ENCODE data around the gene ACADS.

DNA sequence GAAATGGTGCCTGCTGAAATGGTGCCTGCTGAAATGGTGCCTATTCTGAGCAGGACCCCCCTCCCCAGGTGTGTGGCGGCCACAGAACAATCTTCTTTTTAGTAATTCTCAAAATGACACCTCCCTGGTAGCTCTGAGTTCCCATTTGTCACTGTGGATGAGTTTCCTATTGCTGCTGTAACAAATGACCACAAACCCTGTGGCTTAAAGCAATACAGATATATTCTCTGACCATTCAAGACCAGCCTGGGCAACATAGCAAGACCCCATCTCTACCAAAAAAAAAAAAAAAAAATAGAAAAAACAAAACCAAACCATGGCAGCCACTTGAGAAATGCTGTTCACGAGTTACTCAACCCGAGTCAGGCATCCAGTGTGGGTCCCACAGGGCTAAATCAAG lies 7.9 kb downstream of the ACADS start:
- TF ChIP-seq ZFP3 (CRISPR knock-in tag; IDR thresholded peaks at IDR 0.05): no peak
- TF ChIP-seq, protein P1, sequence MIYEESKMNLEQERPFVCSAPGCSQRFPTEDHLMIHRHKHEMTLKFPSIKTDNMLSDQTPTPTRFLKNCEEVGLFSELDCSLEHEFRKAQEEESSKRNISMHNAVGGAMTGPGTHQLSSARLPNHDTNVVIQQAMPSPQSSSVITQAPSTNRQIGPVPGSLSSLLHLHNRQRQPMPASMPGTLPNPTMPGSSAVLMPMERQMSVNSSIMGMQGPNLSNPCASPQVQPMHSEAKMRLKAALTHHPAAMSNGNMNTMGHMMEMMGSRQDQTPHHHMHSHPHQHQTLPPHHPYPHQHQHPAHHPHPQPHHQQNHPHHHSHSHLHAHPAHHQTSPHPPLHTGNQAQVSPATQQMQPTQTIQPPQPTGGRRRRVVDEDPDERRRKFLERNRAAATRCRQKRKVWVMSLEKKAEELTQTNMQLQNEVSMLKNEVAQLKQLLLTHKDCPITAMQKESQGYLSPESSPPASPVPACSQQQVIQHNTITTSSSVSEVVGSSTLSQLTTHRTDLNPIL (CRISPR knock-in tag; IDR thresholded peaks at IDR 0.05; ENCODE audit: low read depth): no peak
- TF ChIP-seq, protein P2, sequence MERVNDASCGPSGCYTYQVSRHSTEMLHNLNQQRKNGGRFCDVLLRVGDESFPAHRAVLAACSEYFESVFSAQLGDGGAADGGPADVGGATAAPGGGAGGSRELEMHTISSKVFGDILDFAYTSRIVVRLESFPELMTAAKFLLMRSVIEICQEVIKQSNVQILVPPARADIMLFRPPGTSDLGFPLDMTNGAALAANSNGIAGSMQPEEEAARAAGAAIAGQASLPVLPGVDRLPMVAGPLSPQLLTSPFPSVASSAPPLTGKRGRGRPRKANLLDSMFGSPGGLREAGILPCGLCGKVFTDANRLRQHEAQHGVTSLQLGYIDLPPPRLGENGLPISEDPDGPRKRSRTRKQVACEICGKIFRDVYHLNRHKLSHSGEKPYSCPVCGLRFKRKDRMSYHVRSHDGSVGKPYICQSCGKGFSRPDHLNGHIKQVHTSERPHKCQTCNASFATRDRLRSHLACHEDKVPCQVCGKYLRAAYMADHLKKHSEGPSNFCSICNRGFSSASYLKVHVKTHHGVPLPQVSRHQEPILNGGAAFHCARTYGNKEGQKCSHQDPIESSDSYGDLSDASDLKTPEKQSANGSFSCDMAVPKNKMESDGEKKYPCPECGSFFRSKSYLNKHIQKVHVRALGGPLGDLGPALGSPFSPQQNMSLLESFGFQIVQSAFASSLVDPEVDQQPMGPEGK (CRISPR knock-in tag; IDR thresholded peaks at IDR 0.05; ENCODE audit: borderline replicate concordance): no peak
- no peak for TF ChIP-seq CSDC2 (CRISPR knock-in tag; IDR thresholded peaks at IDR 0.05)
- no peak for TF ChIP-seq RARB (CRISPR knock-in tag; IDR thresholded peaks at IDR 0.05)
- no peak for TF ChIP-seq SNAI2 (CRISPR knock-in tag; IDR thresholded peaks at IDR 0.05)
- TF ChIP-seq ZNF565 (CRISPR knock-in tag; conservative IDR thresholded peaks at IDR 0.05; ENCODE audit: low read depth): no peak
- TF ChIP-seq, protein P3, sequence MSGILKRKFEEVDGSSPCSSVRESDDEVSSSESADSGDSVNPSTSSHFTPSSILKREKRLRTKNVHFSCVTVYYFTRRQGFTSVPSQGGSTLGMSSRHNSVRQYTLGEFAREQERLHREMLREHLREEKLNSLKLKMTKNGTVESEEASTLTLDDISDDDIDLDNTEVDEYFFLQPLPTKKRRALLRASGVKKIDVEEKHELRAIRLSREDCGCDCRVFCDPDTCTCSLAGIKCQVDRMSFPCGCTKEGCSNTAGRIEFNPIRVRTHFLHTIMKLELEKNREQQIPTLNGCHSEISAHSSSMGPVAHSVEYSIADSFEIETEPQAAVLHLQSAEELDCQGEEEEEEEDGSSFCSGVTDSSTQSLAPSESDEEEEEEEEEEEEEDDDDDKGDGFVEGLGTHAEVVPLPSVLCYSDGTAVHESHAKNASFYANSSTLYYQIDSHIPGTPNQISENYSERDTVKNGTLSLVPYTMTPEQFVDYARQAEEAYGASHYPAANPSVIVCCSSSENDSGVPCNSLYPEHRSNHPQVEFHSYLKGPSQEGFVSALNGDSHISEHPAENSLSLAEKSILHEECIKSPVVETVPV (CRISPR knock-in tag; IDR thresholded peaks at IDR 0.05): no peak
- TF ChIP-seq ESRRG (CRISPR knock-in tag; IDR thresholded peaks at IDR 0.05): no peak
- TF ChIP-seq PPARA (CRISPR knock-in tag; IDR thresholded peaks at IDR 0.05; ENCODE audit: borderline replicate concordance): no peak
- TF ChIP-seq ZFP30 (CRISPR knock-in tag; IDR thresholded peaks at IDR 0.05): no peak
- TF ChIP-seq ARNTL (CRISPR knock-in tag; IDR thresholded peaks at IDR 0.05; ENCODE audit: borderline replicate concordance, low read depth): no peak

All from SK-N-SH treated with all-trans-retinoic acid at 6 μM for 48 hours (cell line).